Natural killer cell (primary cell): ENCODE results near the gene WDR33. TPM values are rescaled to one million over a fixed set of nuclear protein-coding genes. Genes with fewer than 3 reads are reported as not detected.
"Not testable (repeated sequence)": the region's sequence is repeated elsewhere in the genome, so short reads cannot be mapped to it uniquely, and the experiment has no call there.

ENCODE experiments used
- ATAC-seq, 3 donors: fragments of 150-1000 bp in 2 of 3; fragments of 200-7000 bp in 1 of 3; cut with Tn5 transposase; 1 replicate in 1 of 3; 2 replicates in 2 of 3; pipeline ENCODE4 v1.10.0; 2021; ENCODE audit warnings: mild to moderate bottlenecking in 2 of 3, moderate library complexity in 2 of 3
- DNase-seq, 2 donors: peaks; one replicate each; pipeline versions ENCODE4 v3.0.0 to v3.0.0-alpha.2; 2013 to 2021; ENCODE audit warnings: mixed read lengths in 1 of 2
- H3K27ac ChIP-seq: one replicate; pipeline ENCODE4 v1.5.1; 2013; ENCODE audit warnings: mild to moderate bottlenecking, low read length
- H3K27me3 ChIP-seq: one replicate; pipeline ENCODE4 v1.6.1; 2013; ENCODE audit warnings: low read length; ENCODE audit not compliant: control insufficient read depth, insufficient read depth
- H3K36me3 ChIP-seq: one replicate; pipeline ENCODE4 v1.6.1; 2013; ENCODE audit warnings: low read length; ENCODE audit not compliant: control insufficient read depth, insufficient read depth
- H3K4me1 ChIP-seq: one replicate; pipeline ENCODE4 v1.6.1; 2013; ENCODE audit warnings: low read length; ENCODE audit not compliant: control insufficient read depth, insufficient read depth
- H3K4me3 ChIP-seq: one replicate; pipeline ENCODE4 v1.5.1; 2013; ENCODE audit warnings: low read length
- H3K9me3 ChIP-seq: one replicate; pipeline ENCODE4 v1.6.1; 2013; ENCODE audit warnings: low read length; ENCODE audit not compliant: control insufficient read depth, insufficient read depth
- H3K27ac Mint-ChIP-seq, 2 donors: one replicate each; pipeline ENCODE4 v1.8.0; 2022; ENCODE audit warnings: mild to moderate bottlenecking in 2 of 2, mixed read lengths in 2 of 2, moderate library complexity in 1 of 2
- H3K27me3 Mint-ChIP-seq, 2 donors: one replicate each; pipeline ENCODE4 v1.8.0; 2022; ENCODE audit warnings: low read depth in 2 of 2, mixed read lengths in 2 of 2
- H3K36me3 Mint-ChIP-seq: one replicate; pipeline ENCODE4 v1.8.0; 2022; ENCODE audit warnings: mixed read lengths
- H3K4me1 Mint-ChIP-seq, 2 donors: one replicate each; pipeline ENCODE4 v1.8.0; 2022; ENCODE audit warnings: mixed read lengths in 2 of 2
- H3K4me3 Mint-ChIP-seq: one replicate; pipeline ENCODE4 v1.8.0; 2022; ENCODE audit warnings: mild to moderate bottlenecking, moderate library complexity, mixed read lengths
- H3K9me3 Mint-ChIP-seq, 2 donors: one replicate each; pipeline ENCODE4 v1.8.0; 2022; ENCODE audit warnings: mixed read lengths in 2 of 2
- WGBS: methylation state at CpG from one replicate; pipeline ENCODE4 v1.1.7; 2013; ENCODE audit warnings: missing lambda C conversion rate; ENCODE audit not compliant: insufficient coverage; 5-methylcytosine and 5-hydroxymethylcytosine counted together
- intact Hi-C: fragments of 100-400 bp; cut with micrococcal nuclease; formaldehyde crosslinking; loops from one replicate; pipeline ENCODE4 v1.14.2; 2022
- total RNA-seq, 4 donors: library from RNA; stranded (reverse); fragments of 120-200 nt in 1 of 4; gene quantifications; one replicate each; pipeline versions ENCODE4 v1.2.3 to v1.2.4, GENCODE V29; 2013 to 2022
- TF ChIP-seq, protein P1 (sequence below): fragments of 200-600 bp; IDR thresholded peaks from one replicate; pipeline ENCODE4 v1.8.0; 2022; ENCODE audit warnings: antibody characterized with exemption

Gene WDR33
- total RNA-seq, 3 donors from 2014 or later (not counting 1 experiment from before 2014, with no cell fraction given) = 55.2 to 78.4 (median 55.3) TPM

DNA sequence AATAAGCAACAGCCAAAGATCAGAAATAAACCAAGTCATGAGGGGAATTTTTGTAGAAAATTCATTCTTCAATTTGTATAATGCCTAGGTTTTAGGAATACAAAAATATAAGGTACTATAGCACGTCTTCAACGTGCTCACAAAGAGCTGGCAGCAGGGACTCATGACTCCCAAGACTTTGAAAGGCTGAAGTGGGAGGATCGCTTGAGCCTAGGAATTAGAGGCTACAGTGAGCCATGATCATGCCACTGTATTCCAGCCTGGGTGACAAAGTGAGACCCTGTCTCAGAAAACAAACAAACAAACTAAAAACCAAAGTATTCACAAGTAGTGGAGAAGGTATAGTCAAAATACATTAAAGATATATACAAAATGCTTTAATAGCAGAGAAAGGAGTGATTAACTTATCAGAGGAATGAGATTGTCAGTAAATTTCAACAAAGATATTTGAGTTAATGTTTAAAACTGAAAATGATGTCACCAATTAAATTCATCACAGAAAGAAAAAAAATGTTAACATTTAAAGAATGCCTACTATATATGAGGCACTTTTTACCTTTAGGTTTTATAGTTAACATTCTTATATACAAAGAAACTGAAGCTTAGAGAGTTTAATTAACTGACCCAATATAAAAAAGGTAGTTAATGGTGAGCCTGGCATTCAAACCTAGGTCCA is 3.2 kb downstream of the WDR33 start:
- H3K4me1 ChIP-seq = peaks cover 34% of the 10 kb centered on the region
- ATAC-seq (no peak), DNase-seq (no peak)
- intact Hi-C loops = no loop called here
- no peaks in the 10 kb centered on the region for H3K27me3 ChIP-seq
- peaks cover 2% of the 10 kb centered on the region for H3K36me3 ChIP-seq
- peak overlapping the region; percentile 71 for H3K4me3 Mint-ChIP-seq
- H3K4me1 Mint-ChIP-seq = peaks cover 66 to 71% of the 10 kb centered on the region in 2 donors
- H3K27ac Mint-ChIP-seq = peak overlapping the region; percentile 17 to 51
- H3K27ac ChIP-seq = no peak overlapping the region
- H3K9me3 ChIP-seq = no peaks in the 10 kb centered on the region
- 88% methylated on average over 3 of the region's 3 CpGs for WGBS
- TF ChIP-seq, protein P1, sequence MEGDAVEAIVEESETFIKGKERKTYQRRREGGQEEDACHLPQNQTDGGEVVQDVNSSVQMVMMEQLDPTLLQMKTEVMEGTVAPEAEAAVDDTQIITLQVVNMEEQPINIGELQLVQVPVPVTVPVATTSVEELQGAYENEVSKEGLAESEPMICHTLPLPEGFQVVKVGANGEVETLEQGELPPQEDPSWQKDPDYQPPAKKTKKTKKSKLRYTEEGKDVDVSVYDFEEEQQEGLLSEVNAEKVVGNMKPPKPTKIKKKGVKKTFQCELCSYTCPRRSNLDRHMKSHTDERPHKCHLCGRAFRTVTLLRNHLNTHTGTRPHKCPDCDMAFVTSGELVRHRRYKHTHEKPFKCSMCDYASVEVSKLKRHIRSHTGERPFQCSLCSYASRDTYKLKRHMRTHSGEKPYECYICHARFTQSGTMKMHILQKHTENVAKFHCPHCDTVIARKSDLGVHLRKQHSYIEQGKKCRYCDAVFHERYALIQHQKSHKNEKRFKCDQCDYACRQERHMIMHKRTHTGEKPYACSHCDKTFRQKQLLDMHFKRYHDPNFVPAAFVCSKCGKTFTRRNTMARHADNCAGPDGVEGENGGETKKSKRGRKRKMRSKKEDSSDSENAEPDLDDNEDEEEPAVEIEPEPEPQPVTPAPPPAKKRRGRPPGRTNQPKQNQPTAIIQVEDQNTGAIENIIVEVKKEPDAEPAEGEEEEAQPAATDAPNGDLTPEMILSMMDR = no peak
- no peak overlapping the region for H3K4me3 ChIP-seq
- peaks cover 7% of the 10 kb centered on the region for H3K36me3 Mint-ChIP-seq
- H3K27me3 Mint-ChIP-seq = no peaks in the 10 kb centered on the region
- no peaks in the 10 kb centered on the region for H3K9me3 Mint-ChIP-seq

DNA sequence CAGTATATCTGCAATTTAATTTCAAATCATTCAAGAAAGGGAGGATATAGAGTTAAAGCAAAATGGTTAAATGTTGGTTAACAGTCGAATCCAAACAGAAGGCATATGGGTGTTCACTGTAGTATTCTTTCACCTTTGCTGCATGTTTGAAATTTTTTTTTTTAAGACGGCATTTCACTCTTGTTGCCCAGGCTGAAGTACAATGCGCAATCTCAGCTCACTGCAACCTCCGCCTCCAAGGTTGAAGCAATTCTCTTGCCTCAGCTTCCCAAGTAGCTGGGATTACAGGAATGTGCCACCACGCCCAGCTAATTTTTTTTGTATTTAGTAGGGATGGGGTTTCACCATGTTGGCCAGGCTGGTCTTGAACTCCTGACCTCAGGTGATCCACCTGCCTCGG is 4.1 kb downstream of the WDR33 start:
- peaks cover 63 to 67% of the 10 kb centered on the region in 2 donors for H3K4me1 Mint-ChIP-seq
- H3K4me3 ChIP-seq = not testable (repeated sequence)

DNA sequence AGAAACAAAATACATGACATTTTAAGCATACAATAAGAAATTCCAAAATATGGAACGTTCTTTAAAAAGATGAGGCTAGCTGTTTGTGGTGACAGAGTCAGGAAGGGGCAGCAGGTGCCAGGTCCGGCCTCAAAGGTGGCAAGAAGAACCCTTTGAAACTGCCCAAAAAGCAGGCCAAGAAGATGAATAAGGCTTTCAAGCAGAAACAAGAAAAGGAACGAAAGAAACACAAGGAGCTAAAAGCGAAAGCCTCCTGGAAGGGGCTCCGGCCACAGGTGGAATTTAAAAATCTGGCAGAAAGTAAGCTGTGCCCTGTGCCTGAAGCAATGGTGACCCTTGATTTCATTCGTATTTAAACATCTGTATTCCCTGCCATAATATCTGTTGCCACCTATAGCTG is 5.5 kb downstream of the WDR33 start:
- Mint-ChIP-seq H3K9me3 (no peaks in the 10 kb centered on the region), H3K4me3 (no peak overlapping the region), H3K27me3 (no peaks in the 10 kb centered on the region), H3K36me3 (no peaks in the 10 kb centered on the region), H3K27ac (peak overlapping the region; percentile 58 to 61), H3K4me1 (peaks cover 58 to 62% of the 10 kb centered on the region in 2 donors)
- peaks cover 33% of the 10 kb centered on the region for H3K4me1 ChIP-seq
- DNase-seq (no peak), ATAC-seq (no peak)
- 78% methylated on average over 6 of the region's 6 CpGs for WGBS
- TF ChIP-seq, protein P1 = no peak
- H3K27ac ChIP-seq = no peak overlapping the region
- no peaks in the 10 kb centered on the region for H3K27me3 ChIP-seq
- H3K4me3 ChIP-seq = no peak overlapping the region
- H3K9me3 ChIP-seq = no peaks in the 10 kb centered on the region
- intact Hi-C loops = no loop called here
- peaks cover 5% of the 10 kb centered on the region for H3K36me3 ChIP-seq

More for the DNA sequence above, 4.1 kb downstream of the WDR33 start:
- intact Hi-C loops, H3K27me3 Mint-ChIP-seq, H3K36me3 ChIP-seq, DNase-seq, H3K36me3 Mint-ChIP-seq, H3K27me3 ChIP-seq, H3K9me3 Mint-ChIP-seq, H3K9me3 ChIP-seq, ATAC-seq, H3K27ac ChIP-seq, H3K4me3 Mint-ChIP-seq: not testable (repeated sequence)
- H3K4me1 ChIP-seq = peaks cover 34% of the 10 kb centered on the region
- 87% methylated on average over 6 of the region's 6 CpGs for WGBS
- H3K27ac Mint-ChIP-seq = peak overlapping the region; percentile 31 to 60

DNA sequence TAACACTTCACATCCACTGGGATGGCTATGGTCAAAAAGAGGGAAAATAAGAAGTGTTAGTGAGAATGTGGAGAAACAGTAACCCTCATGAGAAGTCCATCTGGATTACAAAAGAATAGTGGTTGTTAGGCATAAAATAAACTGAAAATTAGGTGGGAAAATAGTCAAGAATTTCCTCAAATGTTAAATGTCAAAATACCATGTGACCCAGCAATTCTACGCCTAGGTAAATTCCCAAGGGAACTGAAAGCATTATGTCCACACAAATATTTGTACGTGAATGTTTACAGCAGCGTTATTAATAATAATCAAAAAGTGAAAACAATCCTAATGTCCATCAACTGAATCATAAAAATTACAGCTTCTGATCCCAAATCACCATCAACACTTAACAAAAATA is 11.0 kb downstream of the WDR33 start:
- Mint-ChIP-seq H3K4me1 (peaks cover 48 to 51% of the 10 kb centered on the region in 2 donors), H3K27ac (peak overlapping the region in 1 of 2 donors; percentile 64), H3K36me3 (no peaks in the 10 kb centered on the region), H3K27me3 (no peaks in the 10 kb centered on the region), H3K9me3 (no peaks in the 10 kb centered on the region), H3K4me3 (no peak overlapping the region)
- Histone ChIP-seq H3K27ac (no peak overlapping the region), H3K9me3 (no peaks in the 10 kb centered on the region), H3K4me1 (peaks cover 27% of the 10 kb centered on the region), H3K27me3 (no peaks in the 10 kb centered on the region), H3K36me3 (peaks cover 5% of the 10 kb centered on the region), H3K4me3 (no peak overlapping the region)
- TF ChIP-seq, protein P1 = no peak
- intact Hi-C loops = no loop called here
- ATAC-seq (no peak), DNase-seq (no peak)
- 92% methylated on average over 3 of the region's 3 CpGs for WGBS
